HCEC 1CT (cell line): ENCODE results near the gene ARHGAP24.
"Not testable (repeated sequence)": the region's sequence is repeated elsewhere in the genome, so short reads cannot be mapped to it uniquely, and the experiment has no call there.

Experiments used
- DNase-seq: peaks from one replicate; pipeline ENCODE4 v3.0.0-alpha.2; 2017

Gene ARHGAP24

DNA sequence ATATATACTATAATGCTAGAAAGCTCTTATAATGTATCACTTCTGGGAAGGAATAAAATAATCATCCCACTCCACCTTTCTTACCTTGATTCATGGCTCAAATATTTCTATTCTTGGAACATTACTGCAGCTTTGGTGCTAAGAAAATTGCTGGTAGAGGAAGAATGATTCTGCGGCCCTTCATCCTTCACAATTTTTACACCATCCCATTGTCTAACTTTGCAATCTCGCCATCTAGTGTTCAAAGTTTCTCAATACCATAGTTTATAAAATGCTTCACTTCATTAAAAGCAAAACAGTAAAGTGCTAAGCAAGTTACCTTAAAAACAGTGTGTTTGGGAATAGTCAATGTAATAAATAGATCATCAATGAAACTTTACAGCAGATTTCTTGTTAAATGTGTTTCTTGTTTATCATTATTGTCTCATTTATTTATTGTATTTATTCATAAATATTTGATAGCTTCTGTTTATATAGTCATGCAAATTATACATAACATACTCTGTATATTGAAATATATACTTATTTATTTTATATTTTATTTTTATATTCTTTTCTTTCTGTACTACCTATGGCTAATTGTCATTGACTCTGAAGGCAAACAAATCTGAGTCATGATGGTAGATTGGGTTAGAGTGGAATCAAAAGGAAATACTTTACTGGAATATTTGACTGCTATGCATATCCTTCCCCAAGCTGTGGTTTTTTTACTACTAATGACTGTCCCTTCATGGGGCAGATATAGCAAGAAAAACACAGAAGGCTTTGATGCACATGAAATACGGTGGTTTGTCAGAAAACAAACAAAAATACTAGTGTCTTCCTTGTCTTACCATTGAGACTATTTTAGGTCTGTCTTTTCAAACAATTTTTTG is 494.2 kb downstream of the ARHGAP24 start:
- DNase-seq: peak; percentile 52

DNA sequence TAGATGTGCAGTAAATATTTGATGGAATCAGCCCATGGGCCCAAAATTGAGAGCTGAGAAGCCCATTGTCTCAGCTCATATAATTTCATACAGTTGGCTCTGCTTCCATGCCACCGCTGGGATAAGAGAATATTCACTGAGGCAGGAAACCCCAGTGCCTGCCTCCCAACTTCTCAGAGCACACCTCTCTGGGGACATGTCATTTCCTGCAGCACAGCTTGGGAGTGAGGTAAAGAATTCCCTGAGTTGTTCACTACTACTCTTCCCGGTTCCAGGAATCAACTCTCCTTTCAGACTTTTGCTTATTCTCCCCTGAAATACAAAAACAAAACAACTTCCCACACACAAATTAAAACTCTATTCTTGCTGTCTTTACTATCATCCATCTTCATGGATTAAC is 495.6 kb downstream of the ARHGAP24 start:
- no peak for DNase-seq

DNA sequence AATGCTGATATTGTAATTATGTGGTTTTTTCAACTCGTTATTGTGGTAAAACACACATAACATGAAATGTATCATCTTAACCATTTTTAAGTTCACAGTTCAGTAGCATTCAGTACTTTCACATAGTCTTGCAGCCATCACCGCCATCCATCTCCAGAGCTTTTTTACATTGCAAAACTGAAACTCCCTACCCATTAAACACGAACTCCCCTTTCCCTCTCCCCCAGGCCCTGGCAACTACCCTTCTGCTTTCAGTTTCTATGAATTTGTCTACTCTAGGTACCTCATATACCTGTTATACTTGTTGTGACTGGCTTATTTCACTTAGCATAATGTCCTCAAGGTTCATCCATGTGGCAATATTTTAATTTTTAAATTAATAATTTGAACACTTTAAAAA is 504.3 kb downstream of the ARHGAP24 start:
- no peak for DNase-seq

GRCh38 chr4:85986266-85986665 is 511.3 kb downstream of the ARHGAP24 start:
- no peak for DNase-seq

DNA sequence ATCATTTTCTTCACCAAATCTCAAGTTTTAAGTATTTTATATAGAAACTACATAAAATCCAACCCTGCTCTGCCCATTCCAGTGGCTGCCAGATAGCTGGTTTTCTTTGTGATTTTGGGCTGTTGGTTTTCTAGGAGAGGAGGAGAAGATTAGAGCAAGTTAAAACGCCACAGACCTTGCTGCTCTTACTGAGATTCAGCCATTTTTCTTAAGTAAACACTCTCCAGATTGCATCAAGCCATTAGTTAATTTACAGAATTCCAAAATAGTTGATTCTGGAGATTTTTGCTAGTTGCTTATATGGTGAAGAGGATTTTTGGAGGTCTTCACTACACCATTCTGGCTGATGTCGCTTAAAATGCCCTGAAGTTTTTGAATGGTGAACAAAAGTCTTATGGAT is 518.7 kb downstream of the ARHGAP24 start:
- no peak for DNase-seq

GRCh38 chr4:85994576-85994975 is 519.6 kb downstream of the ARHGAP24 start:
- DNase-seq: no peak

DNA sequence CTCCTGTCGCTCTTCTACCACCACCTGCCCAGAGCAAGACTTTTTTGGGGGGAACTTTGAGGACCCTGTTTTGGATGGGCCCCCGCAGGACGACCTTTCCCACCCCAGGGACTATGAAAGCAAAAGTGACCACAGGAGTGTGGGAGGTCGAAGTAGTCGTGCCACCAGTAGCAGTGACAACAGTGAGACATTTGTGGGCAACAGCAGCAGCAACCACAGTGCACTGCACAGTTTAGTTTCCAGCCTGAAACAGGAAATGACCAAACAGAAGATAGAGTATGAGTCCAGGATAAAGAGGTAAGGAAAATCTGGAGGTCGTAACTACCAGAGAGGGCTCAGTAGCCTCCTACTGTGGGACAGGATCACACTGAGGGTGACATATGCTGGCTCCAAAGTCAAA is 520.4 kb downstream of the ARHGAP24 start:
- DNase-seq: no peak

- DNase-seq: no peak
Observed at GRCh38 chr4:86001591-86001990, 526.6 kb downstream of the ARHGAP24 start.

- DNase-seq: no peak
Observed at GRCh38 chr4:86004030-86004429, 529.1 kb downstream of the ARHGAP24 start.

DNA sequence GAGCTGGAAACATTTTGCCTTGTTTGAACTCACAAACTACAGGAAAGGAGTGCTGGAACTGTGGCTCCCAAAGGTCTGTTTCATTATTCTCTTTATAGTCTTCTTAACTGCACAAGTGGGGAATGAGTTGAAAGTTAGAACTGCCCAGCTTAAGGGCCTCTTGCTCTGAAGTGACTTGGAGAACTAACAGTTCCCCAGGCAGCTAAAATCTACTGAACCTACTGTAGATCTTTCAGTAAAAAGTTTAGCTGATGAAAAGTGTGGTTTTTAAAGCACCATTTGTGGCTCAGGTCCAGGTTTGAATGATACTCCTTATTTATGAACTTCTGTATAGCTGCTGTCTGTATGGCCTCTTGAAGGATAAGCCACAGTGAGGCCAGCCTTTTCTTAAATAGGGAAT is 531.1 kb downstream of the ARHGAP24 start:
- DNase-seq: no peak

- DNase-seq: no peak
Observed at GRCh38 chr4:86007042-86007441, 532.1 kb downstream of the ARHGAP24 start.

DNA sequence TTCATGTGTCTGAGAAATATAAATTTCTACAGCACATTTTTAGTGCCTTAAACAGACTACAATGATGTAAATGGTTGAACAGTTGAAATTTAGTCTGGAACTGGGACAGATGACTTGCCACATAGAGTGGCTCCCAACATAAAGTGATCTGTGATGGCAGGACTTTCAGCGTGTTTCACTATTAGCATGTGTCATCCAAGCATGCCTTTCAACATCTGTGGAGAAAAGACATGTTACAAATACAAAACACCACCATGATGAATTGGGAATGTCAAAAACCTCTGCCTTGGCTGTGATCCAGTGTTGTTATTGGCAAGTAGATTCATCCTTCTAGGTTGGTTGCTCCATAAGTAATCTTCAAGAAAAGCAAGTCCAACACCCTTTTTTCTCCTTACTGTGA is 536.2 kb downstream of the ARHGAP24 start:
- peak; percentile 66 for DNase-seq

DNA sequence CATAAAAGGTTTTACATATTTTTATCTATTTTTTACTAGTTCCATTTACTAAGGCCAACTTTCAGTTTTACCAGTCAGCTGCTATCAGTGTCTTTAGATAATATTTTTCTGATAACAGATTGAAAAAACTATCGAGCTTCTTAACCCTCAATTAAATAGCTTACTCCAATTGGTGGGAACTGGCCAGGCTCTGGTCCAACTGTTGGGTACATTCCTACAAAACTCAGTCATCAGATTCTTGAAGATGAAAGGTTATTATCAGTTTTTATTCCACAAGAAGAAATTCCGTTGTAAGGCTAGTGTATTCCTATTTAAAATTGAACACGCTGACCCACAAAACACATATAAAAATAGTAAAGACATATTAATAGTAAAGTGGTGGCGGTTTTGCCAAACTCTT is 538.7 kb downstream of the ARHGAP24 start:
- peak; percentile 22 for DNase-seq

DNA sequence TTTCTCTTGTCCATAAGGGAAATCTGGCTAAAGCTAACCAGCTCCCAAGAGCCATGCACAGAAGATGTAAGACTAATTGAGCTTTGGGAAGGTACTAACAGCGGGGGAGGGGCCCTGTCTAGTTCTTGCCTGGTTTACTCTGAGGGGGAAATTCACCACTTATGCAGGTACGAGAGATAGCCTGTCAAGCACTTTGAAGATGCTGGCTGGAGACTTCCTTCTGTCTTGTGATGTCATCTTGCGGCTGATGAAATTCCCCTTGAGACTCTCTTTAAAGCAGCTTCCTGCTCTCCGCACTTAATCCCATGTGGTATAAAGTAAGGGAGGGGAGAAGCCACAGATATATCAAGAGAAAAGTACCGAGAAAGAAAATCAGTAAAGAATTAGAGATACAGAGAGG is 539.6 kb downstream of the ARHGAP24 start:
- no peak for DNase-seq

DNA sequence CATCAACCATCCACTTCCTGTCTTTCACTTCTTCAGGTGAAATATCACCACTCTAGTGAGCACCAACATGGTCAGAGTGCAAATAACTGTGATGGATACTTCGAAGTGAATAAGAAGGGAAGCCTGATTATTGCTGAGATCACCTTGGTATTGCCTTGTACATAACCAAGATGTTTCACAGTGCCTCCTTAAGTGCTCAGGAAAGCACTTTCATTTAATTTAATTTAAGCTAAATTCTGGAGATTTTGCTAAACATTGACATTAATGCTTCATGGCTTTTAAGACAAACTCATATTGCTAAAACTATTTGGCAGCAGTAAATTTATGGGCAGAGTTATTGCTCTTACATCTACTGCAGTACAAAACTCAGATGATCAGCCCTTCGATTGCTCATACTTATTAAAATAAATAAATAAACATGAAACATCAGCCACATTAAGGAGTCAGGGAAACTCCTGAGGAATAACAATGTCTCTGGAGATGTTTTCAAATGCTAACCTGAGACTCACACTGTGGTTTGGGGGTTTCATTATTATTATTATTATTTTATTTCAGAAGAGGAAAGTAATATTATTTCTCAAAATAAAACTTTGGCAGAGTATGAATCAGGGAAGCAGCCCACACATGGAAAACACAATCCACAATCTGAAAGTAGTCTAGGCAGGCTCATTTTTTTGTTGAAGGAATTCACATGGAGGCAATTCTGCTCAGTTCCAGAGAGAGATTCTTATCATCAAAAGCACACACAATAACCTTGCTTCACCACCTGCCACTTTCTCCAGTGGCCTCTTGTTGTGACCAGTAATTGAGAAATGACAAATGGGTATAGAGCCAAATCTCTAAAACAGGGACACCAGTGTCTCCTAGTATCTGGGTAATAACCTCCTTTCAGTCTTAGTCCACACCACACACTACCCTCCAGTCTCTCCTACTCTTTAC is 540.7 kb downstream of the ARHGAP24 start:
- DNase-seq: no peak

DNA sequence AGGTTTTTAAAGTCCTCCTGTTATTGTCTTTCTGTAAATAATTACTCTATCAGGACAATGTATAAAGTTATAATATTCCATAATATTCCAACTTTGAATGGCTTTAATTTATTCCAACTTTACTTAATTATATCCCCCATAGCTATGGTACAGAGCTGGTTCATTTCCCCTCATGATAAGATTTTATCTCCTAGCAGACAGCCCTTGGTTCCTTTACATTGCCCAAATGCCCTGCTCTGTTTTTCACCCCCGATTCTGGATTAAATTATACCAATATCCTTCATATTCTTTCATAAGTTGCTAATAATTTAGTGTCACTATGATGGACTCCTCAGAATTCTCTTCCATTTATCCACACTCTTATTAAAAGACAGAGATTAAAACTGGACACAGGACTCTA is 544.4 kb downstream of the ARHGAP24 start:
- DNase-seq: no peak

GRCh38 chr4:86019906-86020305 is 545.0 kb downstream of the ARHGAP24 start:
- DNase-seq: no peak

- not testable (repeated sequence) for DNase-seq
Observed at GRCh38 chr4:86021671-86022070, 546.7 kb downstream of the ARHGAP24 start.

- DNase-seq: no peak
Observed at GRCh38 chr4:86026720-86027119, 551.8 kb downstream of the ARHGAP24 start.

GRCh38 chr4:86031927-86032326 is 557.0 kb downstream of the ARHGAP24 start:
- DNase-seq: no peak

GRCh38 chr4:86032476-86033022 is 557.6 kb downstream of the ARHGAP24 start:
- peak; percentile 67 for DNase-seq

DNA sequence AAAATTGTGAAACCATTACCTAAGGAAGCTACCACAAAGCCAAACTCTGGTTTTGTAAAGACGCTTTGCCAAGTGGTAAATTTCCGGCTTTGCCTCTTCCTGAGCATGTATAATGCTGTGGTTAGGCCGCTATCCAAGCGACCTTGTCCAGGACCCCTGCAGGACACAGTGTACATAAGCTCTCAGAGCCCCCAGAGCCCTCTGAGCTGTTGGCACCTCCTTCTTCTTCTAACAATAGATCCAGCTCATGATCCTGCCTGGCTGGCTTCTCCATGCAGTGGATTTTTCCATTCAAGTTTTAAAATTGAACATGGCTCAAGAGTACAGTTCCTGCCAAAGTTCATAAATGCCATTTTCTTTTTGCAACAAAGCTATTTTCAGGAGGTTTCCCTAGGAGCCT is 558.2 kb downstream of the ARHGAP24 start:
- DNase-seq: peak; percentile 14

- DNase-seq: no peak
Observed at GRCh38 chr4:86034616-86035015, 559.7 kb downstream of the ARHGAP24 start.

GRCh38 chr4:86035688-86036087 is 560.7 kb downstream of the ARHGAP24 start:
- no peak for DNase-seq
